ENCODE data around the gene PRAMEF11. TPM values are rescaled to one million over a fixed set of nuclear protein-coding genes. Genes with fewer than 3 reads are reported as not detected.
"Not testable (repeated sequence)": the region's sequence is repeated elsewhere in the genome, so short reads cannot be mapped to it uniquely, and the experiment has no call there.

The PRAMEF11 gene
- not detected for total RNA-seq

DNA sequence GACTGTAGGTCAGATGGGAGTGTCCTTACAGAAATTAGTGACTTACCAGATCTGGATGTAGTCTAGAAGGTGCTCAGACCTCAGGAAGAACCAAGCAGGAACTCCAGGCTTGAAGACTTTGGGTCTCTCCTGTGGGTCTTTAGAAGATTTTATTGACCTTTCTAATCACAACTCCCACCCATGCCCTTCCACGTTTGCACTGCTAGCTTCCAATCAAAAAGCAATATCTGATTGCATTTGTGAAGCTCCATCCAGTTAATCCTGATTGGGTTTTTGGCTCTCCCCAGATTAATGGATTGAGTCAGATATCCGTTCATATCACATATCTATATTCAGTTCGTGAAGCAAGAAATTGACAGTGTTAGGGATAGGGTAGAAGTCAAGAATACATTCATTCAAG, at the start of gene PRAMEF11:
Gene PRAMEF11 (minus strand): TSS at position 101 of the 400 bp plus-strand sequence. CDS start 2,621 bp downstream, outside the sequence.
- DNase-seq (ENCODE audit: low spot score): not testable (repeated sequence)

DNA sequence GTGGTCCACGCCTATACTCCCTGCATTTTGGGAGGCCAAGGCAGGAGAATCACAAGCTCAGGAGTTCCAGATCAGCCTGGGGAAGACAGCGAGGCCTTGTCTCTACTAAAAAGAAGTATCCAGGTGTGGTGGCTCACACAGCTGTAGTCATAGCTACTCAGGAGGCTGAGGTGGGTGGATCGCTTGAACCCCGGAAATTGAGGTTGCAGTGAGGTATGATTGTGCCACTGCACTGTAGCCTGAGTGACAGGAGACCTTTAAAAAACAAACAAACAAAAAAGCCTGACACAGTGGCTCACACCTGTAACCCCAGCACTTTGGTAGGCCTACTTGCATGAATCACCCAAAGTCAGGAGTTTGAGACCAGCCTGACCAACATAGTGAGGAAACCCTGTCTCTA, 47.2 kb upstream of the PRAMEF11 start:
- not testable (repeated sequence) for DNase-seq (ENCODE audit: low spot score)

DNA sequence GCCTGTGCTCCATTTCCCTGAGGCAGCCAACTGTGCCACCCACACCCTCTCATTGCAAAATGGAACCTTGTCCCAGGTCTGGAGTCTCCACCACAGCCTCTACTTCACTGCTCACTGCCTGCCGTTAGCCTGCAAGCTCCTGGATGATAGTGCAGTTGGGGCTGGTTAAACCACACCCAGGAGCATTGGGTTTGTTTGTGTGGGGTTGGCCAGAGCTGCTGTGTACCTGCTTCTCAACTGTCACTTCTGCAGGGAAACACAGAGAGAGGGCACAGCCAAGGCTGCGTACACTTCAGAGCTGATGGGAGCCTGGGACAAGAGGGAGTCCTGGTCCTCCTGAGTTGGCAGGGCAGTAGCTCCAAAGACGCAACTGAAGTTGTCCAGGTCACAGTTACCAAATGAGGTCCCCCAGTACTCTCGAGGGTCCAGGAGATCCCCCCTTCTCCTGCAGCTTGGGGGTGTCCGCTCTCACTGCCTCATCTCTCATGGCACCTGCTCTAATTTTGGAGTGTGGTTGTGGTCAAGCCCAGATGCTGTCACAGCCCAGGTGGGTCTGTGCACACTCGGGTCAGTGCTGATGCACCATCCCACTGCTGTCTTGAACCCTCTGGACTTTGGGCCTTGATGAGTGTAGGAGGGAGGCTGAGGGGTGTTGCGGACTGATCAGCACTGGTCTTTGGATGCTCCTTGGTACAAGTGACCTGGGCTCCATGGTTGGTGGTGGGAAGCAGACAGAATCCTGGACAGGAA, 32.1 kb upstream of the PRAMEF11 start:
- not testable (repeated sequence) for DNase-seq (ENCODE audit: low spot score)

DNA sequence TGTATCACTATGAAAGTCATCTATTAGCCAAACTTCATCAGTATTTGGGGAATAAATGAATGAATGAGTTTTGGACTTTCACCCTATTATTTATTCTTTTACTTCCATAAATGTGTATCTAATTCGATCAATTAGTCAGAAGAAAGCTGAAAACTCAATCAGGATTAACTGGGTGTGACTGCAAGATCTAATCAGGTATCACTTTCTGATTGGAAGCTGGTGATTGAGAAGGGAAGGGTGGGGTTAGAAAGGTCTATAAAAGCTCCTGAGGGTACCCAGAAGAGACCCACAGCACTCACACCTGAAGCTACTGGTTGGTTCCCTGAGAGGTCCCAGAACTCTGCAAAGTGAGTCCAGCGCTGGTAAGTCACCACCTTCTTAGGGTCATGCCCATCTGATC, 25.6 kb upstream of the PRAMEF11 start, which contains the start of gene PRAMEF2:
Gene PRAMEF2 (plus strand): TSS at position 301 of the 400 bp plus-strand sequence. CDS start 1,924 bp downstream, outside the sequence.
- not testable (repeated sequence) for DNase-seq (ENCODE audit: low spot score)

DNA sequence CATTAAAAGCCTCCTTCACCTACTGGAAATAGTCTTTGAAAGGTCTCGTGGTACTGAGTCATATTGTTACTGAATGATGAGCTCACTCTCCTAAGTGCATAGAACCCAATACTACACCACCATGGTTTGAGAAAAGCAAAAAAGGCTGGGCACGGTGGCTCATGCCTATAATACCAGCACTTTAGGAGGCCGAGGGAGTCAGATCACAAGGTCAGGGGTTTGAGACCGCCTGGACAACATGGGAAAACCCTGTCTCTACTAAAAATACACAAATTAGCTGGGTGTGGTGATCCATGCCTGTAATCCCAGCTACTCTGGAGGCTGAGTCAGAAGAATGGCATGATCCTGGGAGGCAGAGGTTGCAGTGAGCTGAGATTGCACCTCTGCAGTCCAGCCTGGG, 20.6 kb upstream of the PRAMEF11 start:
- no peak for DNase-seq (ENCODE audit: low spot score)

DNA sequence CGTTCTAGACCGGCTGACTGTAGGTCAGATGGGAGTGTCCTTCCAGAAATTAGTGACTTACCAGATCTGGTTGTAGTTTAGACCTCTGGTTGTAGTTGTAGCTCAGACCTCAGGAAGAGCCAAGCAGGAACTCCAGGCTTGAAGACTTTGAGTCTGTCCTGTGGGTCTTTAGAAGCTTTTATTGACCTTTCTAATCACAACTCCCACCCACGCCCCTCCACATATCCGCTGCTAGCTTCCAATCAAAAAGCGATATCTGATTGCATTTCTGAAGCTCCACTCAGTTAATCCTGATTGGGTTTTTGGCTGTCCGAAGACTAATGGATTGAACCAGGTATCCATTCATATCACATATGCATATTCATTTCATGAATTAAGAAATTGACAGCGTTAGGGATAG, 17.4 kb upstream of the PRAMEF11 start, which contains the start of gene HNRNPCL1:
Gene HNRNPCL1 (minus strand): TSS at position 101 of the 400 bp plus-strand sequence. CDS start 431 bp downstream, outside the sequence.
- DNase-seq (ENCODE audit: low spot score): not testable (repeated sequence)

DNA sequence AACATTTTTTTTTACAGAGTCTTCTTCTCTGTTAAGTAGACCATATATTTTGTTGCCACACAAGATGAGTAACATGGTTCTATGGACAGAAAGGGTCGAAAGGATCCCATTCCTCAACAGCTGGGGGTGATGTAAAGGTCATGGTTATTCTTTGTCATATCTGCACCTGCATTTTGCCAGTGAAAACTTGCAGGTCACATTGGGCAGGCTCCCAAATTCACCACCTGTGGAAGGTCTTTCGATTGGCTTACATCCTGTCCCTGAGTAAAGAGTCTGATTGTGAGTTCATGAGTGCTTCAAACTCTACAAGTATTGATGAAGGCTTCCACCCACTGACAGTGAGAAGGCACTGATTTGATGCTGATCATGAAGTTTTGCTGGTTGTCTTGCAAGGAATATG, 2.0 kb upstream of the PRAMEF11 start:
- not testable (repeated sequence) for DNase-seq (ENCODE audit: low spot score)

DNA sequence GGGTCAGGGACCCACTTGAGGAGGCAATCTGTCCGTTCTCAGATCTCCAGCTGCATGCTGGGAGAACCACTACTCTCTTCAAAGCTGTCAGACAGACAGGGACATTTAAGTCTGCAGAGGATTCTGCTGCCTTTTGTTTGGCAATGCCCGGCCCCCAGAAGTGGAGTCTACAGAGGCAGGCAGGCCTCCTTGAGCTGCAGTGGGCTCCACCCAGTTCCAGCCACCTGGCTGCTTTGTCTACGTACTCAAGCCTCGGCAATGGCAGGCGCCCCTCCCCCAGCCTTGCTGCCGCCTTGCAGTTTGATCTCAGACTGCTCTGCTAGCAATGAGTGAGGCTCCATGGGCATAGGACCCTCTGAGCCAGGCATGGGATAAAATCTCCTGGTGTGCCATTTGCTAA, 12.1 kb downstream of the PRAMEF11 start:
- not testable (repeated sequence) for DNase-seq (ENCODE audit: low spot score)

DNA sequence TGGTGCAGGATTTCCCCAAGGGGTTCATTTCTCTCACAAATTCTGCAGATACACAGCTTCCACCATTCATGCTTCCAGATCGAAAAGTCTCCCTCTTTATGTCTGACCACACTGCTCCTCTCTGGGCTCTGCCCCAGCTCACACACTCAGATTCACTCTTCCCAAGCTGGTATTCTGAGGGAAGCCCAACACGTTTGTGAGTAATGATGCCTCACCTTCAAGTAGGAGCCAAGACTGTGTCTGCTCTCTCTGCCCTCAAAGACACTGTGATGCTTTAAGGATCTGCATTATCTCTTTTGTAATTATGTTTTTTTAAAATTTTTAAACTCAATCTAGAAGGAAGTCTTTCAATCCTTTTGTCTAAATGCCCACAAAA, 19.8 kb downstream of the PRAMEF11 start:
- no peak for DNase-seq (ENCODE audit: low spot score)

DNA sequence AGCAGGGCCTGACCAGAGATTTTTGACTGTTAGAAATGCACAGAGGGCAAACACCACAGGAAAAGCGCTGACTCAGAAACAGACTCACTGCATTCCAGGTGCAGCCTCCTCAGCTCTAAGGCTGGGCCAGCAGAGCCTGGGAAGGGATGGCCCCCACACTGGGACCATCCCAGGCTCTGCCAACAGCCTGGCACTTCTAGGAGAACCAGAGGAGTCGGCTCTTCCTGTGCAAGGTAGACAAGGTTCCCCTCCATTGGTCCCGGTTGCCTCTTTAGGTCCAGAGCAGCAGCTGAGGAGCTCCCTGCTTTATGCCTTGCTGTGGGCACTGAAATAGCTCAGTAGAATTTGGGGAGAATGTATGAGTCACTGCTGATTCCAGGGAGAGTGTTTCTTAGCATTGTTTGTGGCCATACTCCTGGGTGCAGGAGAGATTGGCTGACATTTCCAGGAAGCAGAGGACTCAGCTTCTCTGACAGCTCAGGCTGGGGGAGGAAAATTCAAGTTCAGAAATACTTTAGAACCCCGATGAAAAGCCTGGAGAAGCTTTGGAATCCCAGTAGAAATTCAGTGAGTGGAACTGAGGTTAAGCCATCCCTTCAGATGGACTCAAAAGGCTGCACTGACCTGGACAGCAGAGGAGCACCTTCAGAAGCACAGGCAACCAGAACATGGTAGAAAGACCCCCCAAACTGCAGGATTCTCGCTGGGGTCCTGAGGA, 20.4 kb downstream of the PRAMEF11 start:
- DNase-seq (ENCODE audit: low spot score): no peak

DNA sequence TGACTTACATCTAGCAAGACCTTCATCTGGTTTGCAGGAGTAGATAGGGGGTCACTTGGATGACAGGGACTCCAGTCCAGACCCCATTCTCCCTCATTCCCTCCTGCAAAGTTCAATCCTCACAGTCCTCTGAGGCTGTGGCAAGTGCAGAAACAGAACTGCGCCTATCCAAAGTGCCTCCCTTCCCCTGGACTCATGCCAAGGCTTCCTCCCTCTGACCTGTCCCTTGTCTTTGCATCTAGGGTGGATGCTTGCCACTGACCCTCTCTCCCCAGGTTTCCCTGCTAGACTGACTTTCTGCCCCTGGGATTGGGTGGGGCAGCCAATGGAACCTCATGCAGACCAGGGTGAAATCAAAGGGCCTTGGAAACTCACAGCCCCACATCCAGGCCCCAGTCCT, 21.3 kb downstream of the PRAMEF11 start:
- no peak for DNase-seq (ENCODE audit: low spot score)

DNA sequence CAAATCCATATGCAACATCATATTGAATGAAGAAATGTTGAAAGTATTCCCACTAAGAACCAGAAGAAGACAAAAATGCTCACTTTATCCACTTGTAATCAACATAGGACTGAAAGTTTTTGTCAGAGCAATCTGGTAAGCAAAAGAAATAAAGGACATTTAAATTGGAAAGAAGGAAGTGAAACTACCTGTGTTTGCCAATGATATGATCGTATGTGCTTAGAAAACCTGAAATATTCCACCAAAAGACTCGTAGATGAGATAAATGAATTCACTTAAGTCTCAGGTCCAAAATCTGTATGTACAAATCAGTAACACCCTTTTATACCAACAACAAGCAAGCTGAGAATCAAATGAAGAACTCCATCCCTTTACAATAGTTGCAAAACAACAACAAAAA, 31.5 kb downstream of the PRAMEF11 start:
- no peak for DNase-seq (ENCODE audit: low spot score)

DNA sequence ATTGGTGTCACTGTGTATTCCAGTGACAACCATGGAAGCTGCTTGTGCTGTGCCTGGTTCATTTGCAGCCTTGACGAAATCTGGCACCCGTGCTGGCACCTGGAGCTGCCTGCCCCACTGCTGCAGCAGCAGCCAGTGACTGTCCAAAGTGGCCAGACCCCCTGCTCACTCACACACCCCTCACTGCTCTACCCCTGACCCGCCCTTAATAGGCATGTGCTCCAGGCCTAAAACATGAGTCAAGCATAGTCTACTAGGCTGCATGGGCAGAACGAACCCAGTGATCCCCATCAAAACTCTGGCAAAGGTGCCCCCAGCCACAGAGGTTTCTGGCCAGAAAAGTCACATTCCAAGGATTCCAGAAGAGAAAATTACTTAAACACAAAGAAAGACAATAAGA, 32.3 kb downstream of the PRAMEF11 start:
- DNase-seq (ENCODE audit: low spot score): no peak

DNA sequence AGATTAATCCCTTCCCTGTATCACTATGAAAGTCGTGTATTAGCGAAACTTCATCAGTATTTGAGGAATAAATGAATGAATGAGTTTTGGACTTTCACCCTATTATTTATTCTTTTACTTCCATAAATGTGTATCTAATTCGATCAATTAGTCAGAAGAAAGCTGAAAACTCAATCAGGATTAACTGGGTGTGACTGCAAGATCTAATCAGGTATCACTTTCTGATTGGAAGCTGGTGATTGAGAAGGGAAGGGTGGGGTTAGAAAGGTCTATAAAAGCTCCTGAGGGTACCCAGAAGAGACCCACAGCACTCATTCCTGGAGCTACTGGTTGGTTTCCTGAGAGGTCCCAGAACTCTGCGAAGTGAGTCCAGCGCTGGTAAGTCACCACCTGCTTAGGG, 40.1 kb downstream of the PRAMEF11 start, which contains the start of gene PRAMEF1:
Gene PRAMEF1 (plus strand): TSS at position 301 of the 400 bp plus-strand sequence. CDS start 1,831 bp downstream, outside the sequence.
- not testable (repeated sequence) for DNase-seq (ENCODE audit: low spot score)

DNA sequence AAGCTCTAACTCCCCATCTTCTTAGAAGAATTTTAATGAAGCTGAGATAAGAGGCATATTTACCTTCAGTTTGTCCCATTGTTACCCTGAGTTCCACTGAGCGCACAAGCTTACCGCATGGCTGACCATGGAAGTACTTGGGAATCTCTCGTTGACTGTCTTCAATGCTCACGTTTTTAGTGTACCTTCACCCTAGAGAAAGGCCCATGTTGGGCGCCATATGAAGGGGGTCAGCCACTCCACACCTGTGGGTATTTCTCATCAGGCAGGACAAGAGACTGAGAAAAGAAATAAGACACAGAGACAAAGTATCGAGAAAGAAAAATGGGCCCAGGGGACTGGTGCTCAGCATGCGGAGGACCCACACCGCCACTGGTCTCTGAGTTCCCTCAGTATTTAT, 46.5 kb downstream of the PRAMEF11 start:
- DNase-seq (ENCODE audit: low spot score): not testable (repeated sequence)

DNA sequence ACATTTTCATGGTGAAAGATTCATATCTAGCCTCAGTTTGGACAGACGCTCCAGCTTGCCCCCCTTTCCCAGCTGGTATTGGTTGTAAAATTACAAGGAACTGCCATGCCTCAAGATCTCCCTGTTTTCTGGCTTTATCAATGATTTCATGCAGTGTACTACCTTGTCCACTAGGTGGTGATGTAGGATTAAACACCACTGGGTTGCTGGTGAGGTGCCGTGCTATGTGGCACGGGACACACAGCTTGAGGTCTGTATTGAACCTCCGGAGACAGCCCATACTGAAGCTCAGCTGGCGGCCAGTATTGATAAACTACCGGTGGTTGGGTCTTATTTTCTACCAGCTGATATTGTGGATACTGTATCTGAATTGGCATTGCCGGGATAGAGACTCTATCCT, 47.4 kb downstream of the PRAMEF11 start:
- DNase-seq (ENCODE audit: low spot score): not testable (repeated sequence)

DNA sequence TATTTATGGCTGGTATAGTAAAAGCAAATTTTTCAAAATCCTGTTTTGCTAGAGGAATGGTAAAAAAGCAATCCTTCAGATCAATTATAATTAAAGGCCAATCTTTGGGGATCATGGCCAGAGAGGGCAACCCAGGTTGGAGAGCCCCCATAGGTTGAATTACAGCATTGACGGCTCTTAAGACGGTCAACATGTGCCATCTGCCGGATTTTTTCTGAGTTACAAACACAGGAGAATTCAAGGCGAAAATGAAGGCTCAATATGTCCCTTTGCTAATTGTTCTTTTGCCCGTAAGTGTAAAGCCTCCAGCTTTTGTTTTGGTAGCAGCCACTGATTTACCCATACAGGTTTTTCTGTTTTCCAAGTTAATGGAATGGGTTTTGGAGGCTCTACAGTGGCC, 49.7 kb downstream of the PRAMEF11 start:
- DNase-seq (ENCODE audit: low spot score): not testable (repeated sequence)

DNA sequence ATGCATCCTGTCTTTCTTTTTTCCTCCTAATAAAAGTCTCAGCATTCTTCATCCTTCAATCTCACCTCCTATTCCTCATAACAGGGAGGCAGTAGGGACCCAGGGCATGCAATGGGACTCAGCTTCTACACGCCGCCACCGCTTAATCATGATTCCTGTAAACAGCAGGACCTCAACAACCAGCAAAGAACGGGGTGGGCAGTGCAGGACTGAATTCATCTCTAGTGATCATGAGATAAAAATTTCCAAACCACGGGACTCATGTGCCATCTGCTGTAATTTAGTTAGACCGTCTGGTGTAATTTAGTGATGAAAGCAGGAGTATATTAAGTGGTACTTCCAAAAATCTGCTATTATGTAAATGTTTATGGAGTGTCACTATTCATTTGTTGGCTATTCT, 52.3 kb downstream of the PRAMEF11 start:
- no peak for DNase-seq (ENCODE audit: low spot score)

DNA sequence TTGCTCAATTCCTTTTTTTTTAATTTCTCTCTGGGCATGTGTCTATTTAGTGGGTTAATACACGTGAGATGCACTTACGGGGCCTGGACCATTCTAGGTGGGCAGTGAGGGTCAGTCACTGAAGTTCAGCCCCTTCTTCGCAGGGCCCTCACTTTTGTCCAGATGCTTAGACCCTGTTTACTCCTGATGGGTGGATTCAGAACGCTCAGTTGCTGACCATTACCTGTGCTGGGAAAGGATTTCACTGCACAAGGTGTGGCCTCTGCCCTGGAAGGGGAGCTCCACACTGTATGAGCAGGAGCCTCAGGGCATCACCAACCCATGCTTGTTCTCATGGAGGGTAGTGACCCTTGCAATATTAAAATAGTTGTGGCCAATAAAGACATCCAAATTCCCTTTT, 53.1 kb downstream of the PRAMEF11 start:
- no peak for DNase-seq (ENCODE audit: low spot score)

DNA sequence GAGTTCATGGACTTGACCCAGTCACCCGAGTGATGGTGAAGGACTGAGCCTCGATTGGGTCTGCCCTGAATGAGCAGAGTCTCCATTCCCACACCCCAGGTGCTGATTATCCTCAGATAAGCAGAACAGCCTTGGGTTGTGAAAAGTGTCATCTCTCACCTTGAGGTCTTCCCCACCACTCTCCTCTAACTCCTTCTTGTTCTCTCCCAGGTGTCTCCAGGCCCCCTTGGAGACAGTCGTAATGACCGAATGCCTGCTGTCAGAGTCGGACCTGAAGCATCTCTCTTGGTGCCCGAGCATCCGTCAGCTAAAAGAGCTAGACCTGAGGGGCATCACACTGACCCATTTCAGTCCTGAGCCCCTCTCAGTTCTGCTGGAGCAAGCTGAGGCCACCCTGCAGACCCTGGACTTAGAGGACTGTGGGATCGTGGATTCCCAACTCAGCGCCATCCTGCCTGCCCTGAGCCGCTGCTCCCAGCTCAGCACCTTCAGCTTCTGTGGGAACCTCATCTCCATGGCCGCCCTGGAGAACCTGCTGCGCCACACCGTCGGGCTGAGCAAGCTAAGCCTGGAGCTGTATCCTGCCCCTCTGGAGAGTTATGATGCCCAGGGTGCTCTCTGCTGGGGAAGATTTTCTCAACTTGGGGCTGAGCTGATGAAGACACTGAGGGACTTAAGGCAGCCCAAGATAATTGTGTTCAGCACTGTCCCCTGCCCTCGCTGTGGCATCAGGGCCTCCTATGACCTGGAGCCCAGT, 54.2 kb downstream of the PRAMEF11 start:
- no peak for DNase-seq (ENCODE audit: low spot score)

DNA sequence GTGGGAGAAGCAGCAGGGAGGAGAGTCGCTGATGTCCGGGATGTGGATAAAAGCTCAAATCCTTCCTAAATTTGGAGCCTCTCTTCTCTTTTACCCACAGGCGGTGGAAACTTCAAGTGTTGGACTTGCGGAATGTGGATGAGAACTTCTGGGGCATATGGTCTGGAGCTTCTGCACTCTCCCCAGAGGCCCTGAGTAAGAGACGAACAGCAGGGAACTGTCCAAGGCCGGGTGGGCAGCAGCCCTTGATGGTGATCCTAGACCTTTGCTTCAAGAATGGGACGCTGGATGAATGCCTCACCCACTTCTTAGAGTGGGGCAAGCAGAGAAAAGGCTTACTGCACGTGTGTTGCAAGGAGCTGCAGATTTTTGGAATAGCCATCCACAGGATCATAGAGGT, 55.8 kb downstream of the PRAMEF11 start:
- no peak for DNase-seq (ENCODE audit: low spot score)

DNA sequence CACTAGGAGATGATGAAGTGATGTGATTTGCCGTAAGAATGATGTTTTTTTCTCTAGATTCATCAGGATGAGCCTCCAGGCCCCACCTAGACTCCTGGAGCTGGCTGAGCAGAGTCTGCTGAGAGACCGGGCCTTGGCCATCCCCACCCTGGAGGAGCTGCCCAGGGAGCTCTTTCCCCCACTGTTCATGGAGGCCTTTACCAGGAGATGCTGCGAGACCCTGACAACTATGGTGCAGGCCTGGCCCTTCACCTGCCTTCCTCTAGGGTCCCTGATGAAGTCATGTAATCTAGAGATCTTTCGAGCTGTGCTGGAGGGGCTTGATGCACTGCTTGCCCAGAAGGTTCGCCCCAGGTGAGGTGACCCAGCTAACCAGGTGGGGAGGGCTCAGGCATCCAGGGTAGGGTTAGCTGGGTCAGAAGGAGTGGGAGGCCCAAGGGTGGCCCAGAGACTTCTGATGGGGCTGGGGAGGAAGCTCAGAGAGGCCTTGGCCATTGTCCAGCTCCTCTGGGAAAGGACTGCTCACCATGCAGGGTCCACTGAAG, 56.3 kb downstream of the PRAMEF11 start:
- DNase-seq (ENCODE audit: low spot score): no peak

All from mucosa of gallbladder (tissue), 1 donor.